Upper lobe of right lung (tissue), 1 donor: ENCODE data around the gene HSD17B1. TPM values are rescaled to one million over a fixed set of nuclear protein-coding genes. Genes with fewer than 3 reads are reported as not detected.

Source experiments
- ATAC-seq: fragments of 200-7000 bp; cut with Tn5 transposase; one replicate; pipeline ENCODE4 v1.9.1; 2020; ENCODE audit warnings: mild to moderate bottlenecking, moderate library complexity
- DNase-seq: peaks from one replicate; pipeline ENCODE4 v3.0.0-alpha.2; 2020
- H3K27ac ChIP-seq: fragments of 200-600 bp; one replicate; pipeline ENCODE4 v1.8.0; 2022
- H3K27me3 ChIP-seq: fragments of 200-600 bp; one replicate; pipeline ENCODE4 v1.8.0; 2022; ENCODE audit warnings: mild to moderate bottlenecking
- H3K36me3 ChIP-seq: fragments of 200-600 bp; one replicate; pipeline ENCODE4 v1.8.0; 2022
- H3K4me1 ChIP-seq: fragments of 200-600 bp; one replicate; pipeline ENCODE4 v1.8.0; 2022
- H3K4me3 ChIP-seq: fragments of 200-600 bp; one replicate; pipeline ENCODE4 v1.8.0; 2022; ENCODE audit warnings: mild to moderate bottlenecking
- H3K9me3 ChIP-seq: fragments of 200-600 bp; one replicate; pipeline ENCODE4 v1.8.0; 2022
- intact Hi-C: fragments of 100-400 bp; cut with DNase I; formaldehyde crosslinking; loops from one replicate; pipeline ENCODE4 v1.11.0; 2022
- total RNA-seq: library from RNA; stranded (reverse); fragmentation: NEBNext Ultra II Directional; extraction: Animal tissue kit (Norgen Biotek cat#: 25700); gene quantifications from one replicate; pipeline ENCODE4 v1.2.1, GENCODE V29; 2021
- TF ChIP-seq, protein P1 (sequence below): fragments of 200-600 bp; IDR thresholded peaks from one replicate; pipeline ENCODE4 v1.8.0; 2022; ENCODE audit warnings: antibody characterized with exemption
- donor health status: DM: no; HTN: yes; CAD: no; lungs with severe emphysema.

Gene HSD17B1
- total RNA-seq, 1 donor from 2014 or later: 1.4 TPM

DNA sequence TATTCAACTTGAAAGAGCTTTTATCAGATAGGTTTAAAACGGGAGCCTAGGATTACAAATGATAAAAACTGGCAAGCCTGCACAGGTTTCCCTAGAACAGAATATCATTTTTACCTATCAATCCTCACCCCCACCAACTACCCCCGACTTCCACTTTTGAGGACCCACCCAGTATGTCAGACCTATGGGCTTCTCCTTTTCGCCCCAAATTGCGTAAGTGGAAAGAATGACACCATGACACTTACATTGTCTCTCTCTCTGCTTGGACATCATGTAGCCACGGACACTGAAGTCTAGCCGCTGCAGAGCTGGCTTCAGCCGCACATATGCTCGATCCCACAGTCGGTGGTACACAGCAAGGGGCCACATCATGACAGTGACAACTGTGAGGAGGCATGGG is 32.2 kb downstream of the HSD17B1 start:
- DNase-seq (no peak), ATAC-seq (peak; percentile 67)
- peaks cover 17% of the 10 kb centered on the region for H3K4me1 ChIP-seq
- peaks cover 100% of the 10 kb centered on the region for H3K36me3 ChIP-seq
- no peaks in the 10 kb centered on the region for H3K9me3 ChIP-seq
- no peak overlapping the region for H3K4me3 ChIP-seq
- intact Hi-C loops: no loop called here
- H3K27me3 ChIP-seq: no peaks in the 10 kb centered on the region
- TF ChIP-seq, protein P1, sequence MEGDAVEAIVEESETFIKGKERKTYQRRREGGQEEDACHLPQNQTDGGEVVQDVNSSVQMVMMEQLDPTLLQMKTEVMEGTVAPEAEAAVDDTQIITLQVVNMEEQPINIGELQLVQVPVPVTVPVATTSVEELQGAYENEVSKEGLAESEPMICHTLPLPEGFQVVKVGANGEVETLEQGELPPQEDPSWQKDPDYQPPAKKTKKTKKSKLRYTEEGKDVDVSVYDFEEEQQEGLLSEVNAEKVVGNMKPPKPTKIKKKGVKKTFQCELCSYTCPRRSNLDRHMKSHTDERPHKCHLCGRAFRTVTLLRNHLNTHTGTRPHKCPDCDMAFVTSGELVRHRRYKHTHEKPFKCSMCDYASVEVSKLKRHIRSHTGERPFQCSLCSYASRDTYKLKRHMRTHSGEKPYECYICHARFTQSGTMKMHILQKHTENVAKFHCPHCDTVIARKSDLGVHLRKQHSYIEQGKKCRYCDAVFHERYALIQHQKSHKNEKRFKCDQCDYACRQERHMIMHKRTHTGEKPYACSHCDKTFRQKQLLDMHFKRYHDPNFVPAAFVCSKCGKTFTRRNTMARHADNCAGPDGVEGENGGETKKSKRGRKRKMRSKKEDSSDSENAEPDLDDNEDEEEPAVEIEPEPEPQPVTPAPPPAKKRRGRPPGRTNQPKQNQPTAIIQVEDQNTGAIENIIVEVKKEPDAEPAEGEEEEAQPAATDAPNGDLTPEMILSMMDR: no peak
- peak overlapping the region; percentile 47 for H3K27ac ChIP-seq

DNA sequence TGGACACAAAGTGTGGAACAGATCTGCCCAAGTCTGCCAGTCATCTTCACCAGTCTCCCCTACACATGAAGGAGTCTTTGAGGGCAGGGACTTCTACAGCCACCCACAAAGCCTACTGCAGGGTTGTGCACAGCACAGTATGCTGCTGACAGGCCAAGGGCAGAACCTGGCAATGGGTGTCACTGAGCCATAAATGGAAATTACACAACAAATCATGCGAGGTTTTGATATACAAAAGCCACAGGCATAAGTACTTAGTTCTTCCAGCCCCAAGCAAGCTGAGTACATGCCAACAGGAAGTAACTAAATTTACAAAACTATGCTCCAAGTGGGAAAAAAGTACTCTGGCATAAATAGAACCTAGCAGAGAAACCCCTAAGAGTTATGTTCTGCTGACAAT is 32.6 kb downstream of the HSD17B1 start:
- Histone ChIP-seq H3K9me3 (no peaks in the 10 kb centered on the region), H3K4me1 (peaks cover 17% of the 10 kb centered on the region), H3K27me3 (no peaks in the 10 kb centered on the region), H3K36me3 (peaks cover 100% of the 10 kb centered on the region), H3K4me3 (no peak overlapping the region), H3K27ac (peak overlapping the region; percentile 47)
- ATAC-seq (peak; percentile 86), DNase-seq (no peak)
- TF ChIP-seq, protein P1: no peak
- intact Hi-C loops: no loop called here

DNA sequence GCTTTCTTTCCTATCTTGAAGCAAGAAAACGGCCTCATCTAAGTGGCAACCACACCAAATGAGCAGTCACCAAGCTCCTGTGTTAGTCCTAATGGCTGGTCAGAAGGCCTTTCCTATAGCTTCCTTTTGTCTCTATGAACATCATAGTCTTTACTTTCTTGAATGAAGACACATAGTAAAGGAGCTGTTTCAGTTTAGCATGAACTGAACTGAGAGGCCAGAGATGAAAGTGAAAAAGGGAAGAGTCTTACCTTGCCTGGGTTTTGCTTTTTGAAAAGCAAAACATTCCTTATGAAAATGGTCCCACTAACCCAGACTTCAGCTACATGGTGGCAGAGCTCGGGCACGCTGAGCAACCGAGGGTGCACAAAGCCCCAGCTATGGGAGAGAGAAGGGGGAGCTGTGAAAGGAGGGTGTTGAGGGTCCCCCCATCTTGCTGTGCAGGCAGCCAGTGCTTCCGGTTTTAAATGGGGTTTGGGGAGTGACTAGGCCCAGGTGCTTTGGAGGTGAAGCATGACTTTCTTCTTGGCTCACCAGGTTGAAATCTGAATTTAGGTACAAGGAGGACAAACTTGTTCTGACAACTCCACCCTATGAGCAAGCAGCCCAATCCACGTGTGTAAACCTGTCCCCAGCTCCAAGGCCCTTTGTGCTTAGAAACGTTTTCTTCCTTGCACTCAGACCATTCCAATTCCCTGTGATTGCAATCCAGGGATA is 33.9 kb downstream of the HSD17B1 start:
- Histone ChIP-seq H3K36me3 (peaks cover 100% of the 10 kb centered on the region), H3K4me3 (no peak overlapping the region), H3K4me1 (peaks cover 17% of the 10 kb centered on the region), H3K9me3 (no peaks in the 10 kb centered on the region), H3K27ac (no peak overlapping the region), H3K27me3 (no peaks in the 10 kb centered on the region)
- intact Hi-C loops: no loop called here
- peak; percentile 39 for DNase-seq
- TF ChIP-seq, protein P1: no peak
- ATAC-seq: no peak

DNA sequence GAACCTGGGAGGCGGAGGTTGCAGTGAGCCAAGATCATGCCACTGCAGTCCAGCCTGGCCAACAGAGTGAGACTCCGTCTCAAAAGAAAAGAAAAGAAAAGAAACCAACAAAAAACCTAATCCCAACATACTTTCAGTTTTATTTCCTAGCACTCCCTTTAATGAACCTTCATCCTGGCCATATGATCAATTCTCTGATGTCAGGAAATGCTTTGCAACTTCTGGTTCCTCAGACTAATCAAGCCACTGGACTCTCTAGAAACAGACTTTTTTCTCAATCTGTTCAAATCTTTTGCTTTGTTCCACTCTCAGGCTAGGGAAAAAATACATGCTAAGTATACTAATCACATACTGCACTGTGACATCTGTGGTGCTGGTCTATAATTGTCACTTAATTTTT is 38.2 kb downstream of the HSD17B1 start:
- intact Hi-C loops: no loop called here
- DNase-seq (no peak), ATAC-seq (no peak)
- no peak overlapping the region for H3K27ac ChIP-seq
- H3K9me3 ChIP-seq: no peaks in the 10 kb centered on the region
- H3K4me1 ChIP-seq: peaks cover 7% of the 10 kb centered on the region
- H3K27me3 ChIP-seq: no peaks in the 10 kb centered on the region
- TF ChIP-seq, protein P1: no peak
- H3K36me3 ChIP-seq: peaks cover 77% of the 10 kb centered on the region
- H3K4me3 ChIP-seq: no peak overlapping the region

DNA sequence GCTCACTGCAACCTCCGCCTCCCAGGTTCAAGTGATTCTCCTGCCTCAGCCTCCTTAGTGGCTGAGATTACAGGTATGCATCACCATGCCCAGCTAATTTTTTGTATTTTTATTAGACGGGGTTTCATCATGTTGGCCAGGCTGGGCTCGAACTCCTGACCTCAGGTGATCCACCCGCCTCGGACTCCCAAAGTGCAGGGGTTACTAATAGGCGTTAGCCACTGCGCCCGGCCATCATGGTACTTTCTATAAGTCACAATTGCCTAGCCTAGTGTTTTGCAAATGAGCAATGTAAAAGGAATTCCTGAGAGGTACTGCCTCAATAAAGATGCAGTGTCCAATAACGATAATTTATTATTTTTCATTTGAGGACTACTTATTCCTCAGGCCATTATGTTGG is 38.7 kb downstream of the HSD17B1 start:
- peak; percentile 13 for DNase-seq
- peaks cover 72% of the 10 kb centered on the region for H3K36me3 ChIP-seq
- no peak overlapping the region for H3K4me3 ChIP-seq
- H3K27ac ChIP-seq: no peak overlapping the region
- H3K27me3 ChIP-seq: no peaks in the 10 kb centered on the region
- ATAC-seq: no peak
- TF ChIP-seq, protein P1: no peak
- H3K4me1 ChIP-seq: peaks cover 5% of the 10 kb centered on the region
- intact Hi-C loops: no loop called here
- no peaks in the 10 kb centered on the region for H3K9me3 ChIP-seq
